GM10266 (cell line): ENCODE data around the gene KIF27.

ENCODE experiments used
- DNase-seq: peaks from one replicate; pipeline ENCODE4 v3.0.0; 2012; ENCODE audit errors: extremely low spot score
- CTCF ChIP-seq: IDR thresholded peaks from 2 replicates; pipeline ENCODE4 v1.5.1; 2012; ENCODE audit warnings: mild to moderate bottlenecking, low read depth; ENCODE audit not compliant: control insufficient read depth, insufficient read depth; ENCODE audit errors: missing control alignments

Gene KIF27

GRCh38 chr9:83792746-83793145 lies 128.5 kb downstream of the KIF27 start:
- no peak for TF ChIP-seq CTCF
- DNase-seq: no peak
